ENCODE measurements around the gene ETNK1. TPM values are rescaled to one million over a fixed set of nuclear protein-coding genes. Genes with fewer than 3 reads are reported as not detected.
"Not testable (repeated sequence)": the region's sequence is repeated elsewhere in the genome, so short reads cannot be mapped to it uniquely, and the experiment has no call there.

The ETNK1 gene
- 10 to 100 TPM; 66.9 to 72.0 TPM for total RNA-seq

DNA sequence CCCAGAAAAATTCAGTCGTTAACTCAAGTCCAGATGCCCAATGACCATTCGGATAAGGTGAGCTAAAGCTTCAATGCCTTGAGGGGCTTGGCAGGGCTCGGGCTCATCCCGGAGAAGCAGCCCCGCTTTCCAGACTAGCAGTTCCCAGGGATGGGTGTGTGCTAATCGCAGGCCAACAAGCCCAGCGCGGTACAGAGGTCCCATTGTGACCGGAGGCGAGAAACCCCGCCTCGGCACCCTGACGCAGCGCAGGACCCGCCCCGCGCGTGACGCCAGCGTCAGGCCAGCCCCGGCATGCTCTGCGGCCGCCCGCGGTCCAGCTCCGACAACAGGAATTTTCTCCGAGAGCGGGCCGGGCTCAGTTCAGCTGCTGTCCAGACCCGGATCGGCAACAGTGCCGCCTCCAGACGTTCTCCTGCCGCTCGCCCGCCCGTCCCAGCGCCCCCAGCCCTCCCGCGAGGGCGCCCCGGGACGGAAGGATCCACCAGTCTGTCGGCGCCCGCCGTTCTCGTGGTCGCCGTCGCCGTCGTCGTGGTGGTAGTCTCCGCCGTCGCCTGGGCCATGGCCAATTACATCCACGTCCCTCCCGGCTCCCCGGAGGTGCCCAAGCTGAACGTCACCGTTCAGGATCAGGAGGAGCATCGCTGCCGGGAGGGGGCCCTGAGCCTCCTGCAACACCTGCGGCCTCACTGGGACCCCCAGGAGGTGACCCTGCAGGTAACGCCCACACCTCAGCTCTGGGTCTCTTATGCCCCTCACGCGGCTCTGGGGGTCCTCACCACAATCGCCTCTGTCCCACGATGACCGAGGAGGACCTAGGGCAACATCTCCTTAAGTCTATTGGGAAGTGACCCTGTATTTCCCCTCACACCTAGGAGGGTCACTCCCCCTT lies at the start of gene ETNK1:
Gene ETNK1, plus strand, starts transcription at position 302 of the 892 bp plus-strand sequence. Its CDS starts 260 bp downstream, at position 562.
- H3K4me1 Mint-ChIP-seq, result peaks cover 36% of the 10 kb centered on the region
- ChIA-PET CTCF (interaction anchor here (0.7 to 1.7 kb wide), 6 partner anchors 10 to 496 kb away, joined by 3 to 6 read pairs (median 3); partner anchors contain the start of gene C2CD5), POLR2A (interaction anchor here (1.4 kb wide), 1 partner anchor 80 kb away, joined by 6 read pairs; the partner anchor contains the start of gene C2CD5)
- peaks cover 10% of the 10 kb centered on the region for H3K36me3 Mint-ChIP-seq (ENCODE audit: low read depth)
- H3K4me3 Mint-ChIP-seq, result peak within 1 kb of the TSS; percentile 90
- DNase-seq, result peak; percentile 82
- H3K27ac Mint-ChIP-seq, result peak within 1 kb of the TSS; percentile 96
- H3K9me3 Mint-ChIP-seq, result no peaks in the 10 kb centered on the region
- peaks cover 10% of the 10 kb centered on the region for H3K27me3 Mint-ChIP-seq

GRCh38 chr12:22576065-22576464 lies 48.9 kb upstream of the ETNK1 start:
- H3K27me3 Mint-ChIP-seq, result no peaks in the 10 kb centered on the region

DNA sequence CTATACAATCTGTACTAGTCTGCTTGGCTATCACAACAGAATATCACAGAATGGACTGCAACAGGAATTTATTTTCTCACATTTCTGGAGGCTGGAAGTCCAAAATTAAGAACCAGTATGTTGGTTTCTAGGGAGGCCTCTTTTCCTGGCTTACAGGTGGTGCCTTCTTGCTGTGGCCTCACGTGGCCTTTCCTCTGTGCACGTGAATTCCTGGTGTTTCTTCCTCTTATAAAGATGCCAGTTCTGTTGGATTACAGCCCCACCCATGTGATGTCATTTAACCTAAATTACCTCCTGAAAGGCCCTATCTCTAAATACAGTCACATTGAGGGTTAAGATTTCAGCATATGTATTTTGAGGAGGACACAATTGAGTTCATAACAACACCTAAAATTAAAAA lies 48.5 kb upstream of the ETNK1 start:
- Mint-ChIP-seq H3K4me1 (no peaks in the 10 kb centered on the region), H3K36me3 (ENCODE audit: low read depth) (no peaks in the 10 kb centered on the region), H3K27ac (no peak overlapping the region), H3K9me3 (no peaks in the 10 kb centered on the region), H3K27me3 (no peaks in the 10 kb centered on the region), H3K4me3 (no peak overlapping the region)
- ChIA-PET CTCF (no interaction called here), POLR2A (no interaction called here)
- DNase-seq, result no peak

More at GRCh38 chr12:22576065-22576464, 48.9 kb upstream of the ETNK1 start:
- H3K4me1 Mint-ChIP-seq, result no peaks in the 10 kb centered on the region
- no peaks in the 10 kb centered on the region for H3K9me3 Mint-ChIP-seq
- H3K4me3 Mint-ChIP-seq, result no peak overlapping the region
- no peak overlapping the region for H3K27ac Mint-ChIP-seq
- ChIA-PET CTCF (no interaction called here), POLR2A (no interaction called here)
- DNase-seq, result no peak
- H3K36me3 Mint-ChIP-seq (ENCODE audit: low read depth), result no peaks in the 10 kb centered on the region

- no peaks in the 10 kb centered on the region for H3K36me3 Mint-ChIP-seq (ENCODE audit: low read depth)
- POLR2A ChIA-PET, result no interaction called here
Observed at GRCh38 chr12:22577667-22578066, 47.3 kb upstream of the ETNK1 start.

DNA sequence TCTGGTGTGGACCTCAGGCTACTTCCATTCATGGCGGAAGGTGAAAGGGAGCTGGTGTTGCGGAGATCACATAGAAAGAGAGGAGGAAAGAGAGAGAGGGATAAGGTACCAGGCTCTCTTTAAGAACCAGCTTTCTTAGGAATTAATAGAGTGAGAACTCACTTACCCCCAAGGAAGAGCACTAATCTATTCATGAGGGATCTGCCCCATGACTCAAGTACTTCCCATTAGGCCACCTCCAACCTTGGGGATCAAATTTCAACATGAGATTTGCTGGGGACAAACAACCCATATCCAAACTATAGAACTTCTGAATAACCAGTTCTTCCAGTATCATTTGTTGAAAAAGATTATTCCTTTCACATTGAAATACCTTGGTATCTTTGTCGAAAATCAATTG lies 46.6 kb upstream of the ETNK1 start:
- H3K4me1 Mint-ChIP-seq, result no peaks in the 10 kb centered on the region
- no peak overlapping the region for H3K27ac Mint-ChIP-seq
- no peak overlapping the region for H3K4me3 Mint-ChIP-seq
- H3K27me3 Mint-ChIP-seq, result no peaks in the 10 kb centered on the region
- H3K36me3 Mint-ChIP-seq (ENCODE audit: low read depth), result no peaks in the 10 kb centered on the region
- no peaks in the 10 kb centered on the region for H3K9me3 Mint-ChIP-seq
- ChIA-PET CTCF (no interaction called here), POLR2A (no interaction called here)
- DNase-seq, result no peak

More at GRCh38 chr12:22577667-22578066, 47.3 kb upstream of the ETNK1 start:
- no peaks in the 10 kb centered on the region for H3K4me1 Mint-ChIP-seq
- H3K27ac Mint-ChIP-seq, result no peak overlapping the region
- H3K9me3 Mint-ChIP-seq, result no peaks in the 10 kb centered on the region
- CTCF ChIA-PET, result interaction anchor here (1.4 kb wide), 1 partner anchor 10 kb away, joined by 4 read pairs; no protein-coding TSS in a partner anchor
- no peaks in the 10 kb centered on the region for H3K27me3 Mint-ChIP-seq
- no peak for DNase-seq
- no peak overlapping the region for H3K4me3 Mint-ChIP-seq

DNA sequence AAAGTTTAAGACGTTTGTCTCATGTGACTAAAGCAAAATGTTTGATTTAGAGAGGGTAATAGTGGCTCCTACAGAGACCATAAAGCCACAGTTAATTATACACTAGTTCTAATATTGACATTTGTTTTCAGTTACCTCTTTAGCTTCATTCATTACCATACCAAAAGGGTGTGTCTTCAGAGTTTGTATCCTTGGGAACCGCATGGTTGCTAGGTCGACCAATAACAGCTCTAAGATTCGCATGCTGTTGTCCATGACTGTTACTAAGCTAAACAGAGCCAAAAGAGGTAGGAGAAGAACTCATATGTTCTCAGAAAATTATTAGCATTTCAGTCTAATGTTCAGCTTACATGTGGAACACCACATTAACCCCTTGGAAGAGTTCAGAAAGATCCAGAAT lies 36.2 kb upstream of the ETNK1 start:
- Mint-ChIP-seq H3K9me3 (no peaks in the 10 kb centered on the region), H3K4me3 (no peak overlapping the region), H3K27ac (no peak overlapping the region), H3K27me3 (no peaks in the 10 kb centered on the region), H3K4me1 (no peaks in the 10 kb centered on the region), H3K36me3 (ENCODE audit: low read depth) (no peaks in the 10 kb centered on the region)
- no peak for DNase-seq
- CTCF ChIA-PET, result no interaction called here
- POLR2A ChIA-PET, result no interaction called here

- H3K36me3 Mint-ChIP-seq (ENCODE audit: low read depth), result no peaks in the 10 kb centered on the region
- CTCF ChIA-PET, result no interaction called here
- no peak overlapping the region for H3K27ac Mint-ChIP-seq
Observed at GRCh38 chr12:22593864-22594263, 31.1 kb upstream of the ETNK1 start.

DNA sequence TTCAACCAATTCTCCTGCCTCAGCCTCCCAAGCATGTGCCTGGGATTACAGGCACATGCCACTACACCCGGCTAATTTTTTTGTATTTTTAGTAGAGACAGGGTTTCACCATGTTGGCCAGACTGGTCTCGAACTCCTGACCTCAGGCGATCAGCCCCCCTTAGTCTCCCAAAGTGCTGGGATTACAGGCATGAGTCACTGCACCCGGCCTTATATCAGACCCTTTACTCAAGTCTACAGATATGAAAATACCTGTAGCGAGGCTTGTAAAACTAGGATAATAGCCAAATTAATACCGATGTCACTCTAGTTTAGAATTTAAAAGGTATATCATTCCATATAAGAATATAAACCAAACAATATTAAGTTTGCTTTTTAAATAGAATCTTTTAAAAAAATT lies 27.4 kb upstream of the ETNK1 start:
- H3K27ac Mint-ChIP-seq, H3K4me1 Mint-ChIP-seq: not testable (repeated sequence)

More at GRCh38 chr12:22593864-22594263, 31.1 kb upstream of the ETNK1 start:
- Mint-ChIP-seq H3K4me1 (peaks cover 6% of the 10 kb centered on the region), H3K4me3 (no peak overlapping the region), H3K27me3 (no peaks in the 10 kb centered on the region), H3K9me3 (no peaks in the 10 kb centered on the region)
- POLR2A ChIA-PET, result no interaction called here
- DNase-seq, result no peak

DNA sequence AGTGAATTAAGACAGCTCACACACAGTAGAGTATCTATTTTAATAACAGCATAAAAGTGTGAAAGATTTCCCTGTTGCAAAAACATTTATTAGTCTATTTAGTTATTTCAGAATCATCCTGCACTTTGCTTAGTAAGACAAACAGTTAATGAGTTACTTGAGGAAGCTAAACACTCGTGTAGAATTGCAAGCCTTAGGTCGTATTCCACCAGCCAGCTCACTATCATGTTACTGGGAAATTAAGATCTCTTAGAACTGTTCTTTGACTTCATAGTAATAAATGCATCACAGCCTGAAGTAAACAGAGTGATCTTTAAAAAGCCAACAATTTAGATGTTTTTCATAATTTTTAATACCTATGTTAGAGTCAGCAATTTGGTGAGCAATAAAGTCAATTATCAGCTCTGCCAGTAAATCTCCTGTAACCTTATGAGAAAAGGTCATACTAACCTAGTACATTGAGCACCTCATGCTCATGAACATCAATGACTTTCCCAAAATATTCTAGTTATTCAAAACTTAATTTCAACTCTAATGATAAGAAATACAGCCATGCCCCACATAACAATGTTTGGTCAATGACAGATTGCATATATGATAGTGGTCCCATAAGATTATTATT lies 26.7 kb upstream of the ETNK1 start:
- Mint-ChIP-seq H3K36me3 (ENCODE audit: low read depth) (no peaks in the 10 kb centered on the region), H3K4me1 (peaks cover 6% of the 10 kb centered on the region), H3K27me3 (no peaks in the 10 kb centered on the region), H3K9me3 (no peaks in the 10 kb centered on the region), H3K4me3 (no peak overlapping the region), H3K27ac (no peak overlapping the region)
- ChIA-PET CTCF (no interaction called here), POLR2A (no interaction called here)
- no peak for DNase-seq

More for the DNA sequence above, 27.4 kb upstream of the ETNK1 start:
- CTCF ChIA-PET; DNase-seq; H3K9me3 Mint-ChIP-seq; H3K36me3 Mint-ChIP-seq (ENCODE audit: low read depth); H3K4me3 Mint-ChIP-seq; H3K27me3 Mint-ChIP-seq; POLR2A ChIA-PET: not testable (repeated sequence)

DNA sequence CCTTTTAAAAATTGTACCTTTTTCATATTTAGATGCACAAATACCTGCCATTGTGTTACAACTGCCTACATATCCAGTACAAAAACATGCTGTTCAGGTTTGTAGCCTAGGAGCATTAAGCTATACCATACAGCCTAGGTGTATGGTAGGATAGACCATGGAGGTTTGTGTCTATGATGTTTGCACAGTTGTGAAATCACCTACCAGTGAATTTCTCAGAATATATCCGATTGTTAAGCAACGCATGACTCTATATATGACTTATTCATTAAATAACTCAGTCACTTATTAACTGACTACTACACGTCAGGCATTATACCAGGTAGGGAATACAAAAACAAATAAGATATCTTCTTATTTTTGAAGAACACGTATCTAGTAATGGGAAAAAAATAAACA lies 26.2 kb upstream of the ETNK1 start:
- POLR2A ChIA-PET, result no interaction called here
- H3K27ac Mint-ChIP-seq, result no peak overlapping the region

DNA sequence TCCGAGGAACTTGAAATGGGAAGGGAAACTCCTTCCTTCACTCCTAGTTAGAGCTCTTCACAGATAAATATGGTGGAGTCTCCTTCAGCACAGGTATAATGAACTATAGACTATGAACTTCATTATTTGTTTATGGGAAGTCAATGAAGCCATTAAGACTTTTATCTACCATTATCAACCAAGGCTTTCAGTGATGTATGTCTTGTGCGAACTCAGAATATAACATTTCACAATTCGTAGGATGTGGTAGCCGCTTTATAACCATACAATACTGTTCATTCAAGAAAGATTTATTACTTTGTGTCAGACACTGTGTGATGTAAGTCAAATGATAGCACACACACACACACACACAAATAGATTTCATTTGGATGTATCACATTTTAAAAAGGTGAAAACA lies 24.8 kb upstream of the ETNK1 start:
- Mint-ChIP-seq H3K4me1 (peaks cover 6% of the 10 kb centered on the region), H3K27ac (no peak overlapping the region), H3K27me3 (no peaks in the 10 kb centered on the region), H3K9me3 (no peaks in the 10 kb centered on the region), H3K36me3 (ENCODE audit: low read depth) (no peaks in the 10 kb centered on the region), H3K4me3 (no peak overlapping the region)
- POLR2A ChIA-PET, result no interaction called here
- CTCF ChIA-PET, result no interaction called here
- DNase-seq, result no peak

More for the DNA sequence above, 26.2 kb upstream of the ETNK1 start:
- H3K9me3 Mint-ChIP-seq, result no peaks in the 10 kb centered on the region
- H3K27me3 Mint-ChIP-seq, result no peaks in the 10 kb centered on the region
- peaks cover 6% of the 10 kb centered on the region for H3K4me1 Mint-ChIP-seq
- H3K4me3 Mint-ChIP-seq, result no peak overlapping the region
- no peak for DNase-seq
- CTCF ChIA-PET, result no interaction called here
- no peaks in the 10 kb centered on the region for H3K36me3 Mint-ChIP-seq (ENCODE audit: low read depth)

DNA sequence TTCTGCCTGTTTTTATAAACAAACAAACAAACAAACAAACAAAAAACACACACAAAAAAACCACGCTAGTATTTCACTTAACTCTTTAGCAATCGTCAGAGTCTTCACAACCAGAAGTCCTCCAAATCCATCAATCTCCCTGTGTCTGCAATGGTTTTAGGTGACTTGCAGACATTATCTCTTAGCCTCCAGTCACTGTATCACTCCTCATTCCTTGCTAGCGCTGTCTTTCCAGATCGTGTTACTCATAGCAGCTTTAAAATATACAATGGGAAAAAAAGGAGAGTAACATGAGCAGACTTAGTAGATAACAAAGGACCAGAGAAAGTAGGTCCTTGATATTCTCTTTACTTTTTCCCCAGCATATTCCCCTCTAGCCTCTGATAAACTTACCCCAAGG lies 15.5 kb upstream of the ETNK1 start:
- H3K4me3 Mint-ChIP-seq, result no peak overlapping the region
- no peaks in the 10 kb centered on the region for H3K4me1 Mint-ChIP-seq
- peaks cover 2% of the 10 kb centered on the region for H3K36me3 Mint-ChIP-seq (ENCODE audit: low read depth)
- H3K27me3 Mint-ChIP-seq, result peaks cover 8% of the 10 kb centered on the region
- DNase-seq, result no peak
- no peak overlapping the region for H3K27ac Mint-ChIP-seq
- POLR2A ChIA-PET, result no interaction called here
- CTCF ChIA-PET, result no interaction called here
- H3K9me3 Mint-ChIP-seq, result peaks cover 4% of the 10 kb centered on the region

DNA sequence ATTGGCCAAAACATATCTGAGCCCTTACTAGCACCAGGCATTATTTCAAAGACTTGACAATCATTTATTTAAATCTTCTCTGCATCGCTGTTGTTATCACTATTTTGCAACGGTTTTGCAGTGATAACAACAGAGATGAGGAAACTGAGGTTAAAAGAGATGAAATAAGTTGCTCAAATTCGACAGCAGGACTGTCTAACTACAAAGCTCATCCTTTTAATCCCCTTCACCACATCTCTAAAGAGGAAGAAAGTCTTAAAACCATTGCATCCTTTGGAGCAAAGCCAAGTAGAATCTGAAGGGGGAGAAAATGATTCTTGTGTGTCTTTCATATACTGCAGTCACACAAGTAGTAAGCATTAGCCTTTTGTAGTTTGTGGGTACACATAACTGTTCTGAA lies 14.8 kb upstream of the ETNK1 start:
- no peak for DNase-seq
- H3K36me3 Mint-ChIP-seq (ENCODE audit: low read depth), result peaks cover 2% of the 10 kb centered on the region
- no peak overlapping the region for H3K27ac Mint-ChIP-seq
- CTCF ChIA-PET, result no interaction called here
- no peaks in the 10 kb centered on the region for H3K4me1 Mint-ChIP-seq
- peaks cover 8% of the 10 kb centered on the region for H3K27me3 Mint-ChIP-seq
- POLR2A ChIA-PET, result no interaction called here
- H3K4me3 Mint-ChIP-seq, result no peak overlapping the region
- H3K9me3 Mint-ChIP-seq, result peaks cover 10% of the 10 kb centered on the region
